Activated CD4-positive, alpha-beta T cell treated with anti-CD3 and anti-CD28 coated beads, Interleukin-2, amount 50 U/mL, for 16 hours (primary cell): Measurements from ENCODE around the gene ATP13A3.
"Not testable (repeated sequence)": the region's sequence is repeated elsewhere in the genome, so short reads cannot be mapped to it uniquely, and the experiment has no call there.

ENCODE experiments used
- DNase-seq: peaks from one replicate; pipeline ENCODE4 v3.0.0-alpha.2; 2020

ATP13A3 gene

DNA sequence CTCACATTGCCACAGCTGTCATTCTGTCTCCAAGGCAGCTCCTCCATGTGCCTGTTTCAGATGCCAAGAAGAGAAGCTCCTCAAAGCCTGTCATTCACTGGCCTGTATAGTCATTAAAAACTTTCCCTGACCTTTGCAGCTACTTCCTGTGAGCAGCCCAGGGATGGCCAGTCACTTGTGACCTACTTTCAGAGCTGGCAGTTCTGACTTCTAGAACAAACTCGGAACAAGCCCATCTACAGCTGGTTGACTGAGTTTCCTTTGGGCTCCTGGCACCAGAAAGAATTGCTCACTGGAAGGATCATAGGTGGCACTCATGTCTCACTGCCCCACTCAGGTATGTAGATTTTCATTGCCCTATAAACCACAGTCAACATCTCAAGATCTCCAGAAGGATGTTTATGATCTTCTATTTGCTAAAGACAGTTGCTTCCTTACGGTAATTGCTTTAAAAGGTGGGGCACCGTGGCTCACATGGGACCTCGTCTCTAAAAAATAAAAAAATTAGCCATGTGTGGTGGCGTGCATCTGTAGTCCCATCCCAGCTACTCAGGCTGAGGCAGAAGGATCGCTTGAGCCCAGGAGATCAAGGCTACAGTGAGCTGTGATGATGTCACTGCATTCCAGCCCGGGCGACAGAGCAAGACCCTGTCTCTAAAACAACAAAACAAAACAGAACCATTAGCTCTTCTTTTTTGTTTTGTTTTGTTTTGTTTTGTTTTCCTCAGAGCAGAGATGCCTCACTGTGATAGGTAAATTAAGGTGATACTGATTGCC, 11.2 kb upstream of the ATP13A3 start:
- no peak for DNase-seq

DNA sequence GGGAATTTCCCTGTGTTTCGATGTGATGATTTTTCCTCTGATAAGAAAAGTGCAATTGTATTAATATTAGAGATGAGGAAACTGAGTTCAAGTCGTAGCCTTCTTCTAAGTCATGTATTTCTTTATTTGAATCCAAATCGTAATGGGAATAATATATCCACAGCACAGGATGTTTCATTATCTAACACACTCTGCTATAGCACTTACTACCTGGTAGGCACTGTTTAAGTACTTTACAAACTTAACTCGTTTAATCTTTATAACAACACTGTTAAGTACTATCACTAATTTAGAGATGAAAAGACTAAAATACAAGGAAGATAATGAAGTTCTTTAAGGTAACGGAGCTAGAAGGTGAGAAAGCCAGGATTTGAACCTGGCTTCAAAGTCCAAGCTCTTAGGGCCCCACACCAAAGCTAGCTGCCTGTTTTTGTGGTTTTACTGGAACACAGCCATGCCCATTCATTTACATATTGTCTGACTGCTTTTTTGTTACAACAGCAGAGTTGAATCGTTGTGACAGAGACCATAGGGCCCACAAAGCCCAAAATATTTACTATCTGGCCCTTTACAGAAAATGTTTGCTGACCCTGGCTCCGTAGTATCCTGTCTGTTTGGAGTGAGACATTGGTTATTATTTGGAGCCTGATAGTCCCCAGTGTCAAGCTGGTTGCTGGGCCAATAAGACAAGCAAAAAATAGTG, 9.6 kb upstream of the ATP13A3 start:
- no peak for DNase-seq

DNA sequence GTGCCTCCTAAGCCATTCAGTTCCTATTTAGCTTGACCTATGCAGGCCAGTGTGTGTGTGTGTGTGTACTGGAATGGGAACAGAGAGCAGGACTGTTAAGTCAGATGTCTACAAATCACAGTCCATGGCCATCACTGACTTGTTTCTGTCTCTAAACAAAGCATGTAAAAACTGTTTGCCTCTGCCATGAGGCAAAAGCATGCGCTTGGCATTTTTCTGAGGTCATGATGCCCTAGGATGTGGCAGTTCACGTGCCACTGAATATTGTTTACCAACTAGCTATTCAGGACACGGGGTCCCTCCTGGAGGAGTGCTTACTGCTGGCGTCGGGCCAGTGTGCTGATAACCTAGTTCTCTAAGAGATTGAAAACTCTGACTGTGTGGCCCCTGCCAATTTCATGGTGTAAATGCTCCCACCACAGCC, 8.2 kb upstream of the ATP13A3 start:
- DNase-seq = no peak

DNA sequence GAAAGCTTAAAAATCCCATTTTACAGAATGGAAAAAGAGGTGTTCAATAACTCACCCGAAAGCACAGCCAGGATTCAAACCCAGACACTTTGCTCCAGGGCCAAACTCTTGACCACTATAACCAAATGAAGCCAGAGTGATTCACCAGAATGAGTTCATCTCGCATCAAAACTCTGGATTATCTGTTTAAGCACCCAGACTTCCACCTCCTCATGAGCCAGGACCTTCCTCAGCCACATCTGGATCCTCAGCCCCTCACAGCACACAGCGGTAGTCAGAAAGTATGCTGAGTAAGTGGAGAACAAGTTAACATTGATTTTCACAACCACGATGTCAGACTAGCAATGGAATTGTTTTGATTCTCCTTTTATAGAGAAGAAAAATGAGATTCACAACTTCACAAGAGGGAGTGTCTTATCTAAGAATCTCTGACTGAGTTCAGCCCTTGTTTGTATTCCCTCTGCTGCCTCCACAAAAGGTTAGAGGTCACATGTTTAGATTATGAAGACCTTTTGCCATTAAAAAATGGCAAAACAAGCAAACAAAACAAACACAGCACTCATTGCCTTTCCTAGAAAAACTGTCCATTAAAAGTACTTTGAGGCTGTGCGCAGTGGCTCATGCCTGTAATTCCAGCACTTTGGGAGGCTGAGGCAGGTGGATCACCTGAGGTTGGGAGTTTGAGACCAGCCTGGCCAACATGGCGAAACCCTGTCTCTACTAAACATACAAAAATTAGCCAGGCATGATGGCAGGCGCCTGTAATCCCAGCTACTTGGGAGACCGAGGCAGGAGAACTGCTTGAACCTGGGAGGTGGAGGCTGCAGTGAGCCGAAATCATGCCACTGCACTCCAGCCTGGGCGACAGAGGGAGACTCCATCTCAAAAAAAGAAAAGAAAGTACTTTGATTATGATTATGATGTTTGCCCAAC, 7.5 kb upstream of the ATP13A3 start:
- not testable (repeated sequence) for DNase-seq

DNA sequence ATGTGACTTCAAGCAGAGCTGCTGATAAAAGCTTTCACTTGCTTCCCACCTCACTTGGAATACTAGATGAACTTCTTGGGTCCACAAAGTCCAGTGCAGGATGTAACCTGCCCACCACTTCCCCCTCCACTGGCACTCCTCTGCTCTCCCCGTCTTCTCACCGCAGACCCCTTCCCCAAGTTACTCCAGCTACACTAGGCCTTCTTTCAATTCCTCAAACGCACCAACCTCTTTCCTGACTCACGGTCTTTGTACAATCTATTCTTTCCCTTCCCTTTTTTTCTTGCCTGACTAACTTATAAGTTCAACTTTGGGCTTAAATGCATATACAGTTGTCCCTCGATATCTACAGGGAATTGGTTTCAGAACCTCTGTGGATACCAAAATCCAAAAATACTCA, 5.2 kb upstream of the ATP13A3 start:
- no peak for DNase-seq

DNA sequence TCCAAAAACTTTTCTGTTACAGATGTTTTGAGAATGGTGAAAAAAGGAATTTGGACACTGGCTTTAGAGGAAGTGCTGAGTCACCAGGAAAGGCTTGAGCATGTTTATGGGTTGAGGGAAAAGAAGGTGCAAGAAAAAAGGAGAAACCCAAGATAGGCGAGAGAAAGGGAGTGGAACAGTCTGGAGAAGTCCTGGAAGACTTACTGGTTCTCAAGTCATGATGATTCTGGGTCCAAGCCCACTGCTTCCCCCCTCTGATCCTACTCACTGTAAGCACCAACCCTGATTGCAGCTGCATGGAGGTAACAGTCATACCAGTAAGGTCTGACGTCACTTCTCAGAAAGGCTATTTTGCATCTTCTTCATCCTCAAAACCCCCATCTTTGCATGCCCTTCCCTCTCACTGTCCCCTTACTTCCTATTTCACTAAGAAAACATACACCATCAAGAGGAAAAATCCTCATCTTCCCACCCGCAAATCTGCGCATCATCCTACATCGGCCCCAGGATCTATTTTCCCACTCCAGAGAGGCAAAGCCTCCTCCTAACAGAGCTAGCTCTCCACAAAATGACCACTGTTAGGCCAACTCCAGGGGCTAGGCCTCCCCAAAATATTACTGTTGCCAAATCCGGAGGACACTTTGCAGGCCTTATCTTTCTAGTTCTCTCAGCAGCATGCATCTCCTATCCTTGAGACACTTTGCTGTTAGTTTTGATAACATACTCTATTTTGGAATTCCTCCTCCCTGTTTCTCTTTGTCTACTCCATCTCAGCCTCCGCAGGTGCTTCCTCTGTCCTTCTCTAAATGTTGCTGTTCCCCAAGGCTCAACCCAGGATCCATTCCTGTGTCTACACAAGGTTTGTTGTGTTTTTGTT, 3.2 kb upstream of the ATP13A3 start:
- peak; percentile 70 for DNase-seq

DNA sequence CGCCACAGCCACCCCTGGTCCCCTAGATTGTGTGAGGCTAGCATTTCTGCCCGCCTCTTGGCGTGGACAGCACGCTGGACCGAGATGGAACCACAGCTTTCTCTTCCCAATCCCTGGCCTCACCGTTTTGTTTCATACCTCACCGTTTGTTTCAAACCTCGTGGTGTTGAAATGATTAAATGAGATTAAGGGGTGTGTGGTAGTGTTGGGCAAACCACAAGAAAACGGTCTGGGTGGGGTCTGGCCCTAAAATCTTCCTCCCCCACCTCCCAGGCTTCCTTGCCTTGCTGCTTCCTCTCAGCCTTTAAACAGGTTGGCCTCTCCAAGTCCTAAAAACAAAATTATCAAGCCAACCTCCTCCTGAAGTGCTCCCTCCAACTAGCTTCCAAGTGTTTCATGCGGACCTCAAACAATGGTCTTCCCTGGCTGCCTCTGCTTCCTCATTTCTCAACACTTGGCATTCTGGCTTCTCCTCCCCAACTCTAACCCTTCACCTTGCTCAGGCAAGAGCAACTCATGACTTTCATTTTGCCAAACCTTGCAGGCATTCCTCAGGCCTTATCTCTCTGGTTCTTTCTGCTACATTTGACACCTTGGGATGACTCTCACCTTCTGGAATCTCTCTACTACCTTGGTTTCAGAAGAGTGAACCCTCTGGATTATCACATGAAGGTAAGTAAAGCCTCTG, 1.4 kb upstream of the ATP13A3 start:
- DNase-seq = peak; percentile 53

DNA sequence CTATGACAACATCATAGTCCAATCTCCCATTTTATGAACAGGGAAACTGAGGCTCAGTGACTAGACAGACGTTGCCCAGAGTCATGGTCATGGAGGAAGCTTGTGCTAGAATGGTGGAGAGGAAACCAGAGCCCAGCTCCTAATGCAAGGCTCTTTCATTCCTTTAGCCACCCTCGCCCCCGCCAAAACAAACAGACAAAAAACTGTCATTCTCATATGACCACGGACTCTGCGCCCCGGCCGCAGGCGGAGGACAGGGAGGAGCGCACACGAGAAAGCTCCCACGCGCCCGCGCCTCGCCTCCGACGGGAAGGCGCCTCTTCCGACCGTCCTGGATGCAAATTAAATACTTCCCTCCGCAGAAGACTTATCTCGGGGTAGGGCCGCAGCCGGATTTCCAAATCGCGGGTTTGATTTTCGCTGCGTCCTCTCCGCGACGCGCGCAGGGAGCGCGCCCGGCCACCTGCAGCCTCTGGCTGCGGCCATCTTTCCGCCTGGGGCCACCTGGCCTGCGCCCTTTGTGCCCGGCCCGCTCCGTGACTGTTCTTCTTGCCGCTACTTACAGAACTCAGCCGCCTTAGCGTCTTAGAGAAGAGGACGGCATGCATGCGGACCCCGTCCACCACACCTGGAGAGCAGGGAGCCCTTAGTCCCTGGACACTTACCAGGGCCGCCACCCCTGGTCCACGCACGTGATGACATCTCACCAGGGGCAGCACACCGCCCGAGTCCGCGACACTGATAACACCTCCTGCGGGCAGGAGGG, 670 bp upstream of the ATP13A3 start:
- DNase-seq = peak; percentile 49

DNA sequence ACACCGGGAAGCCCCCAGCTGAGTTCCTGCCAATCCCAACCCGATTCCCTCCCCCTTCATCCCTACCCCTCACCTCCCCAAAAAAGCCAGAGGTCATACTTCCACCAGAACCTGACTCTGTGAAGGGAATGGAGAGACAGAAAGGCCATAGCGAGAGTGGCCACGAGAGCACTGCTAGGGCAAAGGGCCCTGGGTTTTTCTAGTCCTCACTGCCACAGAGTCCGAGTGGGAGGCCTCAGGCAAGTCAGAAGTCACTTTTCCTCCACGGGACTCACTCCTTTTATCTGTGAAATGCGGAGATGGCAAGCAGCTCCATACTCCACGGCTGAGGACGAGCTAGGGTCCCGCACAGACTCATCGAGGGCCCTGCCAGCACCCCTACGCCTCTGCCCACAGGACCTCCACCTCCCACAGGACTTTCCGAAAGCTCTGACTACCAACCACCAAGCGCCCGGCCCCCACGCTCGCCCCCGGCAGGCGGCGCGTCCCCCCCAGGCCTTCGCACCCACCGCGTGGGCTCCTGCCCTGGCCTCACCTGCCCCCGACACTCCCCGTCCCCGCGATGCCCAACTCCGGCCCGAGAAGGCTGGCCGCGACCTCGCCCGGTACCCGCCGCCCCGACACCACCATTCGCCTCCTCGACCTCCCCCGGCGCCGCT, 792 bp downstream of the ATP13A3 start:
- peak; percentile 34 for DNase-seq

DNA sequence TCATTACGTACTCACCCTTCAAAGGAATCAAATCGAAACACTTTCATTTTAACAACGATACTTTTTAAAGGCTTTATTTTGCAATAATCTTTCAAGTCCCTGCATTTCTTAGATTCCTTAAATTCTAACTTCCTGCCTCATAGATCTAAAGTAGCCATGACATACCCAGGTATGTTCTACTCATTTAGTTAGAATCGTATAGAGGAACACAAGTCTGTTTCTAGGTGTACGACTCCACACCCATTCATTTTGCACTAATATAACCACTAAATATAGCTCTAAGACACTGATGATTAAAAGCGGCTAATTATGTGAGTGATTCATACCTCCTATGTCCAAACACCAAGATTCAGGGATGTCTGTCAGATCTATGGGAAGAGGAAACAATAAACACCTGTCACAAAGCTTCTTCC, 1.3 kb downstream of the ATP13A3 start:
- DNase-seq = peak; percentile 37

DNA sequence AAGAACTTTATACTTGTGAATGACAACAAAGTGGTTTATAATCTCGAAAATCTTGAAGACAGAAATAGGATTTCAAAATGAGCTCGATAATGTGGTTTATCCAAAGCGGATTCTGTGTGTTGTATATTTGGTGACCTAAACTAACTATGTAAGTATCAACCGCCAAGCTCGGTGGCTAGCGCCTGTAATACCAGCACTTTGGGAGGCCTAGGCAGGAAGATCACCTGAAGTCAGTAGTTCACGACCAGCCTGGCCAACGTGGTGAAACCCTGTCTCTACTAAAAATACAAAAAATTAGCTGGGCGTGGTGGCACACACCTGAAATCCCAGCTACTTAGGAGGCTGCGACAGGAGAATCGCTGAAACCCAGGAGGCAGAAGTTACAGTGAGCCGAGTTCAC, 2.2 kb downstream of the ATP13A3 start:
- no peak for DNase-seq

DNA sequence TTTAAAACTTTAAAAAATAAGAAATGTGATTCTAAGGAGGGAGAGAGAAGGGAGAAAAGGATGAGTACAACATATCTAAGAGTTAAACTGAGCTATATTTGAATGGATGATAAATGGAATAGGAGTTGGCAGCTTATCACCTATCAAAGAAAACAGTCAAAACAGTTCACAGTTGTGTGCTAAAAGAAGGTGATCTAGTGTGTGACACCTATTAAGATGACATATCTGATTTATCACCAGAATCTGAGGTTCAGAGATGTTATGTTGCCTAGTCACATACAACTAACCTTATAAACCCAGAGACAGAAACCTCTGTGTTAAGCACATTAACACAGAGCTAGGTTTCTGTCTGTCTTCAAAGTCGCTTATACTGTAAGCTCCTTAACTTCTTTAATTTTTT, 3.0 kb downstream of the ATP13A3 start:
- DNase-seq = no peak

DNA sequence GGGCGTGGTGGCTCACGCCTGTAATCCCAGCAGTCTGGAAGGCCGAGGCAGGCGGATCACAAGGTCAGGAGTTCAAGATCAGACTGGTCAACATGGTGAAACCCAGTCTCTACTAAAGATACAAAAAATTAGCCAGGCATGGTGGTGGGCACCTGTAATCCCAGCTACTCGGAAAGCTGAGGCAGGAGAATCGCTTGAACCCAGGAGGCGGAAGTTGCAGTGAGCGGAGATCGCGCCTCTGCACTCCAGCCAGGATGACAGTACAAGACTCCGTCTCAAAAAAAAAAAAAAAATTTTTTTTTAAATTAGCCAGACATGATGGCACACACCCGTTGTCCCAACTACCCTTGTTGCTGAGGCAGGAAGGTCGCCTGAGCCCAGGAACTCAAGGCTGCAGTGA, 4.0 kb downstream of the ATP13A3 start:
- not testable (repeated sequence) for DNase-seq

DNA sequence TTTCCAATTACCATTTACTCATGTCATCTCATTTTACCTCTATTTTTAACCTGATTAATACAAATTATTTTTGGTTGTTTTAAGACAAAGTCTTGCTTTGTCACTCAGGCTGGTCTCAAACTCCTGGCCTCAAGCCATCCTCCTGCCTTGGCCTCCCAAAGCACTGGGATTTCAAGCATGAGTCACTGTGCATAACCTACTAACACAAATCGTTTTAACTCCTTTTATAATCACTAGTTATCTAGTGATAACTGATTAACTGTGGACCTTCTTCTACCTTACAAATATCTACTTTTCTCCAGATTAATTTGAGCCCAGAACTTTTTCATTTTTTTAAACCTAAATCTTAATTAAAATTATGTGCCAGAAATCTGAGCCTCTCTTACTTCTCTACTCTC, 4.6 kb downstream of the ATP13A3 start:
- no peak for DNase-seq

DNA sequence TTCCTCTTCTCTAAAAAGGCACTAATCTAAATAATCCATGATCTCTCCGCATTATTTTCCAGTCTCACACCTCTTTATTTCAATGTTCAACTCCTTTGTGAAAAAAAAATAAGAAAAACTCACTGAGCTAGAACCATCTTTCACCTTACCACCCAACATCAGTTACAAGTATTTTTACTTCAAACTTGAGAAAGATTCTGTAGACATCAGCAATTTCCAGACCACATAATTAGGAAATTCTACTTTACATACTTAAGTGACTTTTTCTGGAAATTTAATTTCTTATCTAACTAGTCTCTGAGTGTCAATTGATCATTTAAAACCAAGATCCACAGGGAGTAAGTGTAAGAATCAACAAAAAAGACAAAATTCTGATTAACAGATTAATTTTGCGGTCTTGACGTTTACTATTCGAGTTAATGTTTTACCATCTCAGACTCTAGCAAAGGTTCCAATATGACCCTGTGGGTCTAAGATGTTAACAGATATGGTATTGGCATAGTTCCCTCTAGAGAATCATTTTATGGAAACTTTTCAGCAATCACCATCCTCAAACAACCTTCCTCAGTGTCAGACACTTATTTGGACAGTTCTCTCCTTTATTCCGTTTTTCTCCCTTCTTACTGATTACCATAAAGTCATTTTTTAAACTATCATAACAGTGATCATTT, 5.1 kb downstream of the ATP13A3 start:
- no peak for DNase-seq

DNA sequence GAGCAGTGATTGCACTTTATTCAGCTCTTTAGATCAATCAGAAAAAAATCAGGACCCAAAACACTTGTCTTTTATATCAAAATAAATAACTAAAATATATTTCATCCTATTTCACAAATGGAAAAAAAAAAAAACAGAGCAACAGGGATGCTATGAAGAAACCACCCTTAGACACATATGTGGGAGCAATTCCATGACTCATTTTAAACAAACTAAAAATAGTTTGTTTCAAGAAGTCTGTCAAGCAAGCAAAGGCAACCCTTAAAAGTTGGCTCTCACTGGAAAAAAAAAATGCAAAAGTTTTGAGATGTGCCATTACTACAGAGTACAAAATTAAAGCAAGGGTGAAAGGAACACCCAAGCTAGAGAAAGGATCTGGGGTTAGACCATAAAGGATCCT, 5.7 kb downstream of the ATP13A3 start:
- no peak for DNase-seq

DNA sequence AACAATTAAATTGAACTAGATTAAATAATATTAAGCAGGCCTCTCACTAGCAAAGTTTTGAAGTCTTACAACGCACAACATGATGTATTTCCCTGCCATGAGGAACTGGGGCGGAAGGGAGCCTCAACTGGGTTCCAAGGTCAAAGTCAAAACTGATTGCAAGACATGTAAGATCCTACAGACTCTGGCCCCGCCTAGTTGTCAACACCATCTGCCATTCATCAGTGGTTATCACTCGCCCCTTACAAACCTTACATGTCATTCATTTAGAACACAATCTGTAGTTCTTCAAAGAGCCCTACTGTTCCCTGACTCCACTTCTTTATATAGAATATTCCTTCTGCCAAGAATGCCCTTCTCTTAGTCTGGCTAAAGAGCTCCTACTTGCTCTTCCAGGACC, 10.0 kb downstream of the ATP13A3 start:
- no peak for DNase-seq

DNA sequence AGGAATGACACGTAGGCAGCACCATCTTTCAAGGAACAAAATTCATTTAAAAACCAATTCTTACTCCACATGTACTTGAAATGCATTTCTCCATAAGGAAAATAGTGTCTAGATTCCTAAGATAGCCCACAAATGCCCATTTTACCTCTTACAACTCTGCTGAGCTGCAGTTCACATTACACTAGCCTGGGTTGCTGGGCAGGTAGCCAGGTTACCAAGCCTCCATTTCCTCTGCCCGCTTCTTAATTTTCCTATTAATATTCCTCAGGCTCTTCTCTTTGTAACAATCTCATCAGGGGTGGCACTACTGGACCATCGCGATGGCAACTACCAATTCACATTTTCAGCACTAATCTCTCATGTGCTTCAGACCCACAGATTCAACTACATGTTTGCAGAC, 10.8 kb downstream of the ATP13A3 start:
- no peak for DNase-seq

DNA sequence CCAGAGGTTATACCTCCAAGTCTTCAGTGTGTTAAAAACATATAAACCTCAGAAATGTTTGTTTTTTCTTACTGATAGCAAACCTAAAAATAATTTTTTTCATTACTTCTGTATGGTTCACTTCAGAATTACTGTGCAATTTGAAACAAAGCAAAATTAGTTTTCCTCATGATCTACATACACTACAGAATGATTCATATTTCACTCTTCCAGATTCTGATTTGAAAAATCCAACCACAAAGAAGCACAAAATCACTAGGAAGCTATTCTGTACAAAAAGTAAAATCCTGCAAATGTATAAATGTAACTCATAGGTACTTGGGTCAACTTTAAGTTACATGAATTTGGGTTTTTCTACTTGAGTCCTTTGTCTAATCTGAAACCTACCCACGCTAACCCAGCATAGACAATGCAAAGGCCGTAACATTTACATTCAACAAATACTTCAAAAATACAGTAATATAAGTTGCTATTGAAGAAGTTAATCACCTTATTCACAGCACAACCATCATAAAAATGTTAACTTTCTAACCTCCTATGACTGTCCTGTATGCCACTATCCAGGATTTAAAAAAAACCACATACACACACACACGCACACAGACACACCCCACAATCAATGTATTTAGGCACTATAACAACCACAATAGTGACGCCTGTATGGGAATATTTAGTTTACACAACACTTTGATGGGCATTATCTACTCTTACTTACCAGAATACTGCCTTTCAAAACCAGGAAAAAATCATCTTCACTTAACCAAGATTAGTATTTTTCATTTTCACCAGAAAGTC, 11.5 kb downstream of the ATP13A3 start:
- DNase-seq = no peak
